Stimulated activated CD8-positive, alpha-beta memory T cell treated with anti-CD3 and anti-CD28 coated beads, Interleukin-12 subunit alpha, Interleukin-12 subunit beta, amount 100 ng/mL, for 24 hours (primary cell): ENCODE measurements around the gene CIC.

Source experiments
- DNase-seq: peaks from one replicate; pipeline ENCODE4 v3.0.0-alpha.2; 2020; ENCODE audit errors: extremely low read depth

Gene CIC

GRCh38 chr19:42288881-42289555 is 20.0 kb downstream of the CIC start:
- no peak for DNase-seq

- DNase-seq: no peak
These were observed 20.5 kb downstream of the CIC start for GRCh38 chr19:42289556-42290041.

DNA sequence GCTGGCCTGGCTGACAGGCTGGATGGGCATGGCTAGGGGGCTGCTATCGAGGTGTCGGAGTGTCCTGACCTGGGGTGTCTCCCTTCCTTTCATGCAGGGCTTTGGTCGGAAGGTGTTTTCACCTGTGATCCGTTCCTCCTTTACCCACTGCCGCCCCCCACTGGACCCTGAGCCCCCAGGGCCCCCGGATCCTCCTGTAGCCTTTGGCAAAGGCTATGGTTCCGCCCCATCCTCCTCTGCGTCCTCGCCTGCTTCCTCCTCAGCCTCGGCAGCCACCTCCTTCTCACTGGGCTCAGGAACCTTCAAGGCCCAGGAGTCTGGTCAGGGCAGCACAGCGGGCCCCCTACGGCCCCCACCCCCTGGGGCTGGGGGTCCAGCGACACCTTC is 21.1 kb downstream of the CIC start:
- DNase-seq: no peak

- DNase-seq: no peak
These were observed 21.7 kb downstream of the CIC start for GRCh38 chr19:42290523-42291434.

GRCh38 chr19:42291435-42291810 is 22.4 kb downstream of the CIC start:
- no peak for DNase-seq

- no peak for DNase-seq
These were observed 23.2 kb downstream of the CIC start for GRCh38 chr19:42292042-42292960.

DNA sequence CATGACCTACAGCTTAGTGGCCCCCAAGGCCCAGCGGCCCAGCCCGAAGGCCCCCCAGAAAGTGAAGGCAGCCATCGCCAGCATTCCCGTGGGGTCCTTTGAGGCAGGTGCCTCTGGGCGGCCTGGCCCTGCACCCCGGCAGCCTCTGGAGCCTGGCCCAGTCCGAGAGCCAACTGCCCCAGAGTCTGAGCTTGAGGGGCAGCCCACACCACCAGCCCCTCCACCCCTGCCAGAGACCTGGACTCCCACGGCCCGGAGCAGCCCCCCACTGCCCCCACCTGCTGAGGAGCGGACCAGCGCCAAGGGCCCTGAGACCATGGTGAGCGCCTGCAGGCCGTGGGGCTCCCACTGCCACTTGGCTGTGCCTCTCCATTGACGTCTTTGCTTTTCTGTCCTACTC is 23.9 kb downstream of the CIC start:
- no peak for DNase-seq

- DNase-seq: no peak
These were observed 24.5 kb downstream of the CIC start for GRCh38 chr19:42293540-42293939.

DNA sequence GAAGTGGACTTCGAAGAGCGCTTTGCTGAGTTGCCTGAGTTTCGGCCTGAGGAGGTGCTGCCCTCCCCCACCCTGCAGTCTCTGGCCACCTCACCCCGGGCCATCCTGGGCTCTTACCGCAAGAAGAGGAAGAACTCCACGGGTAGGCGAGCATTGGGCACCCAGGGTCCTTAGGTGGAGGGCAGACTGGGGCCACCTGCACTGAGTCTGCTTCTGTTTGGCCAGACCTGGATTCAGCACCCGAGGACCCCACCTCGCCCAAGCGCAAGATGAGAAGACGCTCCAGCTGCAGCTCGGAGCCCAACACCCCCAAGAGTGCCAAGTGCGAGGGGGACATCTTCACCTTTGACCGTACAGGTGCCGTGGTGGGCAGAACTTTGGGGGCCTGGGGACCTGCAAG is 24.9 kb downstream of the CIC start:
- DNase-seq: no peak

GRCh38 chr19:42294471-42295137 is 25.6 kb downstream of the CIC start:
- DNase-seq: no peak

DNA sequence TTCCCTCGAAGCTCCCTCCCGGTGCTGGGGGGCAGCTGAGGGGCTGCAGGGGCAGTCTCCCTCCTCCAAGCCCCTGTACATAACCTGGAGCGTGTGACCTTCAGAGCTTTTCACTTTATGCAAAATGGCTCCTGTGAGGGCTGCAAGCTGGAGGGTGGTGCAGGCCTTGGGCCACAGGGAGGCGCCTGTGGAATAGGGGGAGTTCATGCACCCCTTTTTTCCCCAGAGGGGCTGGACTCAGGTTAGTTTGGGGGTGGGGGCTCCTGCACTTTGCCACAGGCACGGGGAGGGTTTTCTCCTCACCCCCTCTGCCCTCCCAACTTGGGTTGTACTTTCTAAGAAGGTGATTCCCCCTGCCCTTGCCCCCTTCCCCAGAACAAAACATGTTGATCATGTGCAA is 26.3 kb downstream of the CIC start:
- DNase-seq: no peak

DNA sequence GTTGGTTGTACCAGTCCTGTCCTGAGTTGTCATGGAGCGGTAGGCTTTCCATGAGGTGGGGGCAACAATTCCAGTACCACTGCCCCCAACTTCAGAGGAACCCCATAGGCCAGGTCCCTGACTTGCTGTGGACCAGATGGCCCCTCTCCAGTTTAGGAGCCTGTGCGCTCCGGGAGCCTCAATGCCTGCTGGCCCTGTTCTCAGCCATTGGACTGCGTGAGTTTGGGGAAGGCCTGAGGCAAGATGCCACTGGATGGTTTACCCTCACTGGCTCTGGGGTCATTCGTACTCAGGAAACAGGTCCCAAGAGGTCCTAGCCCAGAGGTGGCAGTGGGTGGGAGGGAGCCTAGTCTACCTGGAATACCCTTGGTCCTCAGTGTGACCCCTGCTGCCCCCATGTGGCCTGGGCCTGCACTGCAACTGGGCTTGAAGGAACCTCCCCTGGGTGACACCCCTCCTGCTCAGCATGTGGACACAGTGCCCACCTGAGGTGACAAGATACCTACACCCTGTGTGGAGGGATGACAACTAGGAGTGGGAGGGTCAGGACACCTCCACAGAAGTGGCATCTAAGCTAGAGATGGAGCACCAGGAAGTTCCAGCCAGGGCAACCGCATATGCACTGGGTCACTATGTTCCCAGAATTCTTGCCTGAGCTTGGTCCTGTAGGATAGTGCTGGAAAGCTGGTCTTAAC is 26.9 kb downstream of the CIC start:
- DNase-seq: peak; percentile 64

DNA sequence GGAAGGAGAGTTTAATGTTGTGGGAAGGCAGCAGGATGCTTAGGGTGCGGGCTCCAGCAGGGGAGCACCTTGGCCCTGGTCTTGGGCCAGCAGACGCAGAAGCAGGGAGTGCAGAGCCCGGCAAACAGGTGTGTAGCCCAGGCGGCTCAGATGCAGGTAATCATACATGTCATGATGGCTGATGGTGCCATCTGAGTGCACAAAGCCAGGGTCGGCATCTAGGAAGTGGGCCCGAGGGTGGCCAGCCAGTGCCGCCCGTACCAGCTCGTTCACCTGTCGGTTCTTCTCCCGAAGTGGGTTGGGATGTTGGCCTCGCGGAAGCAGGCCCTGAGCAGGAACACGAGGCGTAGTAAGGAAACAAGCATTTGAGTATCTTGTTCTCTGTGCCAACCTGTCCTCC is 28.0 kb downstream of the CIC start:
- no peak for DNase-seq

GRCh38 chr19:42301646-42302203 is 32.7 kb downstream of the CIC start, which contains the start of gene PRR19:
TSS of gene PRR19 (plus strand) at chr19:42302132. CDS start at chr19:42309585, 7,453 bp downstream.
- no peak for DNase-seq

DNA sequence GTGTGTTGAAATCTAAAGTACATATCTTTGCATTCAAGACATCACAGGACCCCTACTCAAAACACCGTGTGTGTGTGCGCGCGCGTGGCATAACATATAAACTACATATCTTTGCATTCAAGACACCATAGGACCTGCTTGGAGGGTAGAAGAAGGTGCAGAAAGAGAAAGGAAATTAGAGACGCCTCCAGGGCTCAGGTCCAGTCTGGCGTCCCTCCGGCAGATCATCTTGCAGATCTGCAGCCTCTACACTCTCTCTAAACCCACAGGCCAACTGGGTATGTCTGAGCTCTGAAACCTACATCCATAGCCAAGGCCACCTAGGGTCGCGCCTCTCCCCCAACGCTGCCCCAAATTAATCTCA is 34.0 kb downstream of the CIC start:
- no peak for DNase-seq

- DNase-seq: no peak
These were observed 34.8 kb downstream of the CIC start for GRCh38 chr19:42303876-42304275.

DNA sequence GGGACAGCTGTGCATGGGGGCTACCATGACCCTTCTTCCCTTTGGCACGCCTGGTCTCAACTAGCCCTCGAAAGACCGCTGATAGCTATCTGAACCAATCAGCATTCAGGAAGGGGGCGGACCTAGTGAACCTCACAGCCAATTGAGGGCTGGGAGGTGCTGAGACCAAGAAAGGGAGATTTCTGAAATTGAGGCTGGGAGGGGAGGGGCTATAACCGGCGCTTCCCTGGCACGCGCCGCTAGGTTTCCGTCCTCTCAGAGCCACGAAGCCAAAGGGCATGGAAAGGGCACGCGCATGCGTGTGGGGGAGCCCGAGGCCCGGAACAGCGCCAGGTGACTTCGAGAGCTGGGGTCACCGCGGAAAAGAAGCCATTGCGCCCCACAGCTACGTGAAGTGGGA is 37.6 kb downstream of the CIC start:
- DNase-seq: no peak

GRCh38 chr19:42309686-42310085 is 40.6 kb downstream of the CIC start:
- DNase-seq: no peak

- no peak for DNase-seq
These were observed 42.6 kb downstream of the CIC start for GRCh38 chr19:42311657-42312056.

GRCh38 chr19:42312370-42312769 is 43.3 kb downstream of the CIC start:
- no peak for DNase-seq
